Measurements from ENCODE around the gene SPPL3. TPM values are rescaled to one million over a fixed set of nuclear protein-coding genes. Genes with fewer than 3 reads are reported as not detected.

SPPL3 gene
- total RNA-seq, 1 experiment from 2014 or later: 18.8 TPM

DNA sequence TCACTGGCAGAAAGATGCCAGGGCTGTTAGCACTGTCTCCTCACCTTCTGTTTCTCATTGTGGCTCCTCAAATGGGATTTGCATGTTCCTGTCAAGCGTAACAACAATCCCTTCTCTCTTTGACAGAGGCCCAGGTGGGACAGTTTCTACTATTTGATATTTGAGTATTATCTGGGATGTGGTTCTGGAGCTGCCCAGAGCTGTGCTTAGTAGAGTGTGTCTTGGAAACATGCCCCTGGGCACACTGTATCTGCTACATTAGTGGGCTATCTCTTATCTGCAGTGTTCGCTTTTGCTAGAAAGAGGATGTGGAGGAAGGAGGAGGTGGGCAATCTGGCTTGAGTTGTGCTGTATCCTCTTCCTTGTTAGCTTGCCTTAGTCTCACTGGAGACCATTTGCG, 182.3 kb downstream of the SPPL3 start:
- POLR2A ChIA-PET (ENCODE audit: unreplicated experiment): no interaction called here
- TF ChIP-seq EZH2 (IDR thresholded peaks at IDR 0.05; ENCODE audit: low read length, unreplicated experiment): no peak
- TF ChIP-seq, protein P1, sequence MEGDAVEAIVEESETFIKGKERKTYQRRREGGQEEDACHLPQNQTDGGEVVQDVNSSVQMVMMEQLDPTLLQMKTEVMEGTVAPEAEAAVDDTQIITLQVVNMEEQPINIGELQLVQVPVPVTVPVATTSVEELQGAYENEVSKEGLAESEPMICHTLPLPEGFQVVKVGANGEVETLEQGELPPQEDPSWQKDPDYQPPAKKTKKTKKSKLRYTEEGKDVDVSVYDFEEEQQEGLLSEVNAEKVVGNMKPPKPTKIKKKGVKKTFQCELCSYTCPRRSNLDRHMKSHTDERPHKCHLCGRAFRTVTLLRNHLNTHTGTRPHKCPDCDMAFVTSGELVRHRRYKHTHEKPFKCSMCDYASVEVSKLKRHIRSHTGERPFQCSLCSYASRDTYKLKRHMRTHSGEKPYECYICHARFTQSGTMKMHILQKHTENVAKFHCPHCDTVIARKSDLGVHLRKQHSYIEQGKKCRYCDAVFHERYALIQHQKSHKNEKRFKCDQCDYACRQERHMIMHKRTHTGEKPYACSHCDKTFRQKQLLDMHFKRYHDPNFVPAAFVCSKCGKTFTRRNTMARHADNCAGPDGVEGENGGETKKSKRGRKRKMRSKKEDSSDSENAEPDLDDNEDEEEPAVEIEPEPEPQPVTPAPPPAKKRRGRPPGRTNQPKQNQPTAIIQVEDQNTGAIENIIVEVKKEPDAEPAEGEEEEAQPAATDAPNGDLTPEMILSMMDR (conservative IDR thresholded peaks at IDR 0.05; ENCODE audit: low read depth, low read length): no peak
- no peak for TF ChIP-seq EZH2phosphoT487 (IDR thresholded peaks at IDR 0.05; ENCODE audit: borderline replicate concordance, low read length)
- intact Hi-C loops (cut with micrococcal nuclease): no loop called here
- no peak overlapping the region for H3K9ac ChIP-seq (ENCODE audit: low read length)
- CTCF ChIA-PET: no interaction called here
- no peak overlapping the region for H2AFZ ChIP-seq (ENCODE audit: low read length)
- ATAC-seq (no peak), DNase-seq (no peak)
- H3K27me3 ChIP-seq (ENCODE audit: low read length): no peaks in the 10 kb centered on the region
- no peaks in the 10 kb centered on the region for H3K79me2 ChIP-seq (ENCODE audit: low read length)
- H3K36me3 ChIP-seq (ENCODE audit: low read depth, low read length): peaks cover 46% of the 10 kb centered on the region
- H3K9me3 ChIP-seq (ENCODE audit: low read length): no peaks in the 10 kb centered on the region
- BruUV-seq (replicated peaks): no TSS peak
- no peak overlapping the region for H3K4me3 ChIP-seq (ENCODE audit: low read length)
- H4K20me1 ChIP-seq (ENCODE audit: low read length): no peaks in the 10 kb centered on the region
- no peaks in the 10 kb centered on the region for H3F3A ChIP-seq (ENCODE audit: low read length, unreplicated experiment)
- no peak overlapping the region for H3K4me2 ChIP-seq (ENCODE audit: low read length)
- no peak overlapping the region for H3K27ac ChIP-seq (ENCODE audit: low read length)
- peaks cover 15% of the 10 kb centered on the region for H3K4me1 ChIP-seq (ENCODE audit: insufficient read depth, low read length)
- no peaks in the 10 kb centered on the region for H3K9me2 ChIP-seq (replicated peaks; ENCODE audit: low read length)

DNA sequence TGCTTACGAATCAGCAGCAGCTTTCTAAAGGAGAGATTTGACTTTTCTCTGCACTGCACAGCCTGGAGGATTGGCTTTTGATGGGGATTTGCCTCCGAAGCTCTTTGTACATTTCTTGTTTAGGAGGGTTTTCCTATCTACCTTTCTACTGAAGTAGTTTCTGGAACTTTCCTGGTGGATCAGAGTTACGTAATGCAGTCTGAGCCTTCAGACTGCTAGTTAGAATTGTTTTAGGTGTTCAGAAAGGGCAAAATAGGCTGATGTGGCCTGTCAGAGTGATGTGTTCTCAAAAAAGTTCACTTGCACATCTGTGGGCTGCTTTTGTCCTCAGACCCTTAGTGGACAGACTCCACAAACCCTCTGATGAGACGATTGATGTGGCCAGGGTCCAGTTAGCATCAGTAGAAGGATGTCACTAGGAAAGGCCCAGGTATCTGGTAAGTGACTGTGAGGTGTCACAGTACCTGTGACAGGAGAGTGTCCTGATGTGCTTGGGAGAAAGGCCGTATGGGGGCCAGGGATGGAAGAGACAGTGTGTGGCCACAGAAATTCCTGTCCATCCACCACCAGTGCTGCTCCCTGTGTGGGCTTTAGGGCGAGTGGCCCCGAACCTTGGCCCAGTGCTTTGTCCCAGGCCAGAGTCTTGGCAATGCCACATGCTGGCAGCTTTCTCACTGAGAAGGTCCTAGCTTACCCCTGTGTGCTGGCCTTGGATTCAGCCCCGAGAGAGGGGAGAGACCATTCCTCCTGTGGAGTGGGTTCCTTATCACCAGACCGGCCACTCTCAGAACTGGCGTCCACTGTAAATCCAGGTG, 183.0 kb downstream of the SPPL3 start:
- no peaks in the 10 kb centered on the region for H3F3A ChIP-seq (ENCODE audit: low read length, unreplicated experiment)
- no TSS peak for BruUV-seq (replicated peaks)
- intact Hi-C loops (cut with micrococcal nuclease): no loop called here

More for the DNA sequence above, 183.0 kb downstream of the SPPL3 start:
- Histone ChIP-seq H3K9ac (ENCODE audit: low read length) (no peak overlapping the region), H3K27ac (ENCODE audit: low read length) (no peak overlapping the region), H3K36me3 (ENCODE audit: low read depth, low read length) (peaks cover 50% of the 10 kb centered on the region), H2AFZ (ENCODE audit: low read length) (no peak overlapping the region), H3K4me2 (ENCODE audit: low read length) (no peak overlapping the region), H3K79me2 (ENCODE audit: low read length) (no peaks in the 10 kb centered on the region), H3K9me2 (replicated peaks; ENCODE audit: low read length) (no peaks in the 10 kb centered on the region), H3K27me3 (ENCODE audit: low read length) (no peaks in the 10 kb centered on the region), H3K4me3 (ENCODE audit: low read length) (no peak overlapping the region), H3K9me3 (ENCODE audit: low read length) (no peaks in the 10 kb centered on the region), H3K4me1 (ENCODE audit: insufficient read depth, low read length) (peaks cover 12% of the 10 kb centered on the region), H4K20me1 (ENCODE audit: low read length) (no peaks in the 10 kb centered on the region)
- no peak for TF ChIP-seq EZH2phosphoT487 (IDR thresholded peaks at IDR 0.05; ENCODE audit: borderline replicate concordance, low read length)
- TF ChIP-seq, protein P1 (conservative IDR thresholded peaks at IDR 0.05; ENCODE audit: low read depth, low read length): no peak
- no peak for TF ChIP-seq EZH2 (IDR thresholded peaks at IDR 0.05; ENCODE audit: low read length, unreplicated experiment)
- no peak for ATAC-seq
- CTCF ChIA-PET: interaction anchor here (0.9 kb wide), 1 partner anchor 135 kb away, joined by 3 read pairs; no protein-coding TSS in a partner anchor
- POLR2A ChIA-PET (ENCODE audit: unreplicated experiment): interaction anchor here (0.6 kb wide), 1 partner anchor 185 kb away, joined by 4 read pairs; no protein-coding TSS in a partner anchor
- no peak for DNase-seq

All from PC-3 (cell line).